HCT116 (cell line): ENCODE data around the gene ILDR1.

Experiments used
- CBX3 ChIP-seq: IDR thresholded peaks from 2 replicates; pipeline ENCODE4 v1.6.1; 2012; ENCODE audit warnings: low read depth
- CTCF ChIP-seq, 3 experiments: fragments of 200-600 bp in 1 of 3; sonication (generic) in 1 of 3; IDR thresholded peaks in 2 of 3; conservative IDR thresholded peaks in 1 of 3; 2 replicates each; pipeline ENCODE4 v1.5.1; 2012 to 2017; ENCODE audit warnings: low read depth in 2 of 3, low read length in 2 of 3, antibody characterized with exemption in 1 of 3, borderline replicate concordance in 1 of 3, control low read depth in 1 of 3, mild to moderate bottlenecking in 1 of 3, mixed read lengths in 1 of 3, mixed run types in 1 of 3, moderate library complexity in 1 of 3; ENCODE audit not compliant: insufficient read depth in 1 of 3
- EGR1 ChIP-seq: IDR thresholded peaks from 2 replicates; pipeline ENCODE4 v1.6.1; 2012; ENCODE audit warnings: low read depth
- POLR2A ChIP-seq: IDR thresholded peaks from 2 replicates; pipeline ENCODE4 v1.7.0; 2011; ENCODE audit warnings: borderline replicate concordance; ENCODE audit not compliant: insufficient read depth, insufficient read length; ENCODE audit errors: extremely low read depth
- RAD21 ChIP-seq: IDR thresholded peaks from 2 replicates; pipeline ENCODE4 v1.6.1; 2012; ENCODE audit warnings: low read depth, mild to moderate bottlenecking
- ZBTB33 ChIP-seq: IDR thresholded peaks from 2 replicates; pipeline ENCODE4 v1.6.1; 2011; ENCODE audit warnings: mild to moderate bottlenecking, low read length, moderate library complexity; ENCODE audit not compliant: insufficient replicate concordance; ENCODE audit errors: extremely low read depth
- ZFX ChIP-seq: fragments of 450-650 bp; IDR thresholded peaks from 2 replicates; pipeline ENCODE4 v1.6.1; 2017
- TF ChIP-seq, protein P1 (sequence below): IDR thresholded peaks from 2 replicates; pipeline ENCODE4 v1.6.1; 2012; ENCODE audit warnings: low read depth

DNA sequence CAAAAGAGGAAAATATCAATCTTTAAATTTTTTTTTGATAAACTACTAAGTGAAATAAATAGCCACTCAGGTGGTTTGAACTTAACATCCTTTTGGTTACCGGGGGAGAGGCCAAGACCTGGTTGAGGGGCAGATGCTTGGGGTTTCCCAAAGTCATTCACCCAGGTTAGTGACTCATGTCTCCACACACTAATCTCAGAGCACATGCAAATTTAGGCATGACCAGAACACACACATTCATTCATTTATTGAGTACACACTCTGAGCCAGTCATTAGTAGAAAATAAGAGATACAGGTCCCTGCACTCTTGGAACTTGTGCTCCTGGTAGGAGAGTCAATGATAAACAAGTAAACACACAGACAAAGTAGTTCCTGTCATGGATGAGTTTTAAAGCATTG, 7.3 kb downstream of the ILDR1 start:
- TF ChIP-seq CTCF (IDR thresholded peaks at IDR 0.05 in 2 of 3, conservative IDR thresholded peaks at IDR 0.05 in 1 of 3; ENCODE audit: borderline replicate concordance in 1 of 3, insufficient read depth in 1 of 3, low read depth in 2 of 3, low read length in 2 of 3) = no peak
- TF ChIP-seq POLR2A = no peak
- TF ChIP-seq EGR1 = no peak
- TF ChIP-seq, protein P1, sequence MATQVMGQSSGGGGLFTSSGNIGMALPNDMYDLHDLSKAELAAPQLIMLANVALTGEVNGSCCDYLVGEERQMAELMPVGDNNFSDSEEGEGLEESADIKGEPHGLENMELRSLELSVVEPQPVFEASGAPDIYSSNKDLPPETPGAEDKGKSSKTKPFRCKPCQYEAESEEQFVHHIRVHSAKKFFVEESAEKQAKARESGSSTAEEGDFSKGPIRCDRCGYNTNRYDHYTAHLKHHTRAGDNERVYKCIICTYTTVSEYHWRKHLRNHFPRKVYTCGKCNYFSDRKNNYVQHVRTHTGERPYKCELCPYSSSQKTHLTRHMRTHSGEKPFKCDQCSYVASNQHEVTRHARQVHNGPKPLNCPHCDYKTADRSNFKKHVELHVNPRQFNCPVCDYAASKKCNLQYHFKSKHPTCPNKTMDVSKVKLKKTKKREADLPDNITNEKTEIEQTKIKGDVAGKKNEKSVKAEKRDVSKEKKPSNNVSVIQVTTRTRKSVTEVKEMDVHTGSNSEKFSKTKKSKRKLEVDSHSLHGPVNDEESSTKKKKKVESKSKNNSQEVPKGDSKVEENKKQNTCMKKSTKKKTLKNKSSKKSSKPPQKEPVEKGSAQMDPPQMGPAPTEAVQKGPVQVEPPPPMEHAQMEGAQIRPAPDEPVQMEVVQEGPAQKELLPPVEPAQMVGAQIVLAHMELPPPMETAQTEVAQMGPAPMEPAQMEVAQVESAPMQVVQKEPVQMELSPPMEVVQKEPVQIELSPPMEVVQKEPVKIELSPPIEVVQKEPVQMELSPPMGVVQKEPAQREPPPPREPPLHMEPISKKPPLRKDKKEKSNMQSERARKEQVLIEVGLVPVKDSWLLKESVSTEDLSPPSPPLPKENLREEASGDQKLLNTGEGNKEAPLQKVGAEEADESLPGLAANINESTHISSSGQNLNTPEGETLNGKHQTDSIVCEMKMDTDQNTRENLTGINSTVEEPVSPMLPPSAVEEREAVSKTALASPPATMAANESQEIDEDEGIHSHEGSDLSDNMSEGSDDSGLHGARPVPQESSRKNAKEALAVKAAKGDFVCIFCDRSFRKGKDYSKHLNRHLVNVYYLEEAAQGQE = no peak
- no peak for TF ChIP-seq ZBTB33
- no peak for TF ChIP-seq RAD21
- no peak for TF ChIP-seq CBX3
- TF ChIP-seq ZFX = no peak
